ENCODE data around the gene CTSA. TPM values are rescaled to one million over a fixed set of nuclear protein-coding genes. Genes with fewer than 3 reads are reported as not detected.

CTSA gene
- total RNA-seq, 1 experiment from 2014 or later: 109 TPM

DNA sequence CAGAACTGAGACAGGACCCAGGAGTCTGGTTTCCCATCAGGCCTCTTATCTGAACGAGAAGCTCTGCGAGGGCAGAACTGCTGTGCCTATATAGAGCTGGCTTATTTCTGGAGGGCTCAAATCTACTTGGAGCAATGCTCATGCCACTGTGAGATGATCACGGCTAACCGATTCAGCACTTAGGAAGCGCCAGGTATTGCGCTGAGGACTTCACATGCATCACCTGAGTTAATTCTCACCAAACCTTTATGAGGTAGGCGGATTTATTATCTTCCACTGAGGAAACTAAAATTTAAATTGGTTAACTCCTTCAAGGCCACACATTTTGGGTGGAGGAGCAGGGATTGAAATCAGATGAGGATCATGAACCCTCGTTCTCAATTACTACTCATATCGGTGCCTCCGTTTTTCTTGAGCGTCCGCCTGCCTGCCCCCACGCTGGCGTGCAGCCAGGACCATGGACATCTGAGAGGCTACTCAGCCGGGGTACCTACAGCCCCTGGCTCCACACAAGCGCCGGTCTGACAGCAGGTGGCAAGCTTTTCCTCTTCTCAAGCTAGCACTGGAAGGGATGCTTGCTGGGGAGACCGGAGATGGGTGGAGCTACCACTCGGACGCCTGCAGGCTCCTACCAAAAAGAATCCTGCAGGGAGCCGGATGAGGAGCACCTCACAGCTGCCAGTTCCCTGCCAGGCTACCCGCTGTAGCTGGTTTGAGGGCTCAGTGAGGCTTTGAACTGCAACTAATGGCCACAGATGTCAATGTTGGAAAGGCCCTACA lies 42.3 kb downstream of the CTSA start (continued):
- no peak for TF ChIP-seq EZH2 (IDR thresholded peaks at IDR 0.05)
- TF ChIP-seq, protein P1, sequence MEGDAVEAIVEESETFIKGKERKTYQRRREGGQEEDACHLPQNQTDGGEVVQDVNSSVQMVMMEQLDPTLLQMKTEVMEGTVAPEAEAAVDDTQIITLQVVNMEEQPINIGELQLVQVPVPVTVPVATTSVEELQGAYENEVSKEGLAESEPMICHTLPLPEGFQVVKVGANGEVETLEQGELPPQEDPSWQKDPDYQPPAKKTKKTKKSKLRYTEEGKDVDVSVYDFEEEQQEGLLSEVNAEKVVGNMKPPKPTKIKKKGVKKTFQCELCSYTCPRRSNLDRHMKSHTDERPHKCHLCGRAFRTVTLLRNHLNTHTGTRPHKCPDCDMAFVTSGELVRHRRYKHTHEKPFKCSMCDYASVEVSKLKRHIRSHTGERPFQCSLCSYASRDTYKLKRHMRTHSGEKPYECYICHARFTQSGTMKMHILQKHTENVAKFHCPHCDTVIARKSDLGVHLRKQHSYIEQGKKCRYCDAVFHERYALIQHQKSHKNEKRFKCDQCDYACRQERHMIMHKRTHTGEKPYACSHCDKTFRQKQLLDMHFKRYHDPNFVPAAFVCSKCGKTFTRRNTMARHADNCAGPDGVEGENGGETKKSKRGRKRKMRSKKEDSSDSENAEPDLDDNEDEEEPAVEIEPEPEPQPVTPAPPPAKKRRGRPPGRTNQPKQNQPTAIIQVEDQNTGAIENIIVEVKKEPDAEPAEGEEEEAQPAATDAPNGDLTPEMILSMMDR (IDR thresholded peaks at IDR 0.05 in 2 of 3, conservative IDR thresholded peaks at IDR 0.05 in 1 of 3; ENCODE audit: borderline replicate concordance in 1 of 3, insufficient read depth in 1 of 3, low read depth in 2 of 3, low read length in 2 of 3): peak in 1 of 3 experiments; percentile 42; a peak in 3 of 6 replicates
- no peak for TF ChIP-seq EZH2phosphoT487 (IDR thresholded peaks at IDR 0.05; ENCODE audit: borderline replicate concordance)
- no peak for TF ChIP-seq EGR1 (IDR thresholded peaks at IDR 0.05; ENCODE audit: low read depth)
- no peak for TF ChIP-seq ELF1 (IDR thresholded peaks at IDR 0.05; ENCODE audit: borderline replicate concordance, low read depth)
- TF ChIP-seq, protein P2, sequence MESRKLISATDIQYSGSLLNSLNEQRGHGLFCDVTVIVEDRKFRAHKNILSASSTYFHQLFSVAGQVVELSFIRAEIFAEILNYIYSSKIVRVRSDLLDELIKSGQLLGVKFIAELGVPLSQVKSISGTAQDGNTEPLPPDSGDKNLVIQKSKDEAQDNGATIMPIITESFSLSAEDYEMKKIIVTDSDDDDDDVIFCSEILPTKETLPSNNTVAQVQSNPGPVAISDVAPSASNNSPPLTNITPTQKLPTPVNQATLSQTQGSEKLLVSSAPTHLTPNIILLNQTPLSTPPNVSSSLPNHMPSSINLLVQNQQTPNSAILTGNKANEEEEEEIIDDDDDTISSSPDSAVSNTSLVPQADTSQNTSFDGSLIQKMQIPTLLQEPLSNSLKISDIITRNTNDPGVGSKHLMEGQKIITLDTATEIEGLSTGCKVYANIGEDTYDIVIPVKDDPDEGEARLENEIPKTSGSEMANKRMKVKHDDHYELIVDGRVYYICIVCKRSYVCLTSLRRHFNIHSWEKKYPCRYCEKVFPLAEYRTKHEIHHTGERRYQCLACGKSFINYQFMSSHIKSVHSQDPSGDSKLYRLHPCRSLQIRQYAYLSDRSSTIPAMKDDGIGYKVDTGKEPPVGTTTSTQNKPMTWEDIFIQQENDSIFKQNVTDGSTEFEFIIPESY (IDR thresholded peaks at IDR 0.05; ENCODE audit: extremely low read depth, insufficient replicate concordance, low read length): no peak

DNA sequence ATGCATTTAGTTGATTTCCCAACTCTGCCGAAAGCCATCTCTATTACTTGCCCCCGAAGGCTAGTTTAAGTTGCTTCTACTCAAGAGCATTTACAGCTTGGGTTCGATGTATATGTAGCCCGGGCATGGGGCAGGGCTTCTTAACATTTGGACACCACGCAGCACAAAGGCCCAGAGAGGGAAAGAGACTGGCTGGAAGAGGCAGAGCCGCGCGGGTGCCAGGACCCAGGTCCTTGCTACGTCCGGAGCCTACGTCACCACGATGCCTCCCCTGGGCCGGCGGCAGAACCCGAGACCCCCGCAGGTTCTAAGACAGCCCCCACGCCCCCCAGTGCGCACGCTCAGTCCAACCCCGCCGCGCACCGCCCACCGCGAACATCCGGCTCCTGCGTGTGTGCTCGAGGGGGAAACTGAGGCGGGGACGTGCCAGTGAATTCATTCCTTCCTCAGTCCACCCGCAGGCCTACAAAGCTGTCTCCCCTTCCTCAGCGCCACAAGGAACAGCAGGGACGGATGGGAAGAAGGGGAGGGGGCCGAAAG lies 43.0 kb downstream of the CTSA start:
- ChIA-PET POLR2A (interaction anchor here (1.0 to 2.6 kb wide), 9 partner anchors 9 to 53 kb away, joined by 3 to 36 read pairs (median 5); partner anchors contain the start of genes ZNF335 and ZSWIM1), CTCF (interaction anchor here (0.8 to 2.6 kb wide), 5 partner anchors 11 to 110 kb away, joined by 3 to 30 read pairs (median 4); no protein-coding TSS in a partner anchor), RAD21 (ENCODE audit: low non-redundant PET in 1 of 2, low total read pairs in 2 of 2, uncharacterized antibody in 2 of 2, unreplicated experiment in 2 of 2) (no interaction called here)
- no peaks in the 10 kb centered on the region for H3K9me2 ChIP-seq (ENCODE audit: insufficient read depth)
- intact Hi-C loops (cut with micrococcal nuclease): loop anchor here (10.0 kb wide), 2 partner anchors 99 to 389 kb away; partner anchors contain the start of genes EPPIN and SNX21
- H3K27ac ChIP-seq (ENCODE audit: low read depth, low read length): peak overlapping the region; percentile 100
- H3K4me1 ChIP-seq (ENCODE audit: control insufficient read depth in 1 of 2, insufficient read depth in 2 of 2, low read length in 2 of 2): peaks cover 4 to 32% of the 10 kb centered on the region in 2 experiments; a peak in 3 of 4 replicates
- DNase-seq (ENCODE audit: low read depth, low spot score) (peak; percentile 15), ATAC-seq (peak; percentile 47)
- peaks cover 31% of the 10 kb centered on the region for H3K79me2 ChIP-seq (ENCODE audit: insufficient read depth, low read length)
- no peak overlapping the region for H2AFZ ChIP-seq (ENCODE audit: low read depth, low read length, poor library complexity, severe bottlenecking)
- peaks cover 5 to 14% of the 10 kb centered on the region in 2 experiments for H3K36me3 ChIP-seq (ENCODE audit: control insufficient read depth in 1 of 2, insufficient read depth in 2 of 2, low read length in 2 of 2)
- peak overlapping the region; percentile 94 to 97 for H3K4me3 ChIP-seq (replicated peaks in 1 of 2; ENCODE audit: low read depth in 1 of 2, low read length in 2 of 2)
- BruUV-seq (replicated peaks): no TSS peak
- peak overlapping the region; percentile 87 for H3K4me2 ChIP-seq (ENCODE audit: low read length)
- no peaks in the 10 kb centered on the region for H4K20me1 ChIP-seq (ENCODE audit: insufficient read depth)
- H3K9me3 ChIP-seq (ENCODE audit: control insufficient read depth in 1 of 2, insufficient read depth in 1 of 2, low read depth in 1 of 2, low read length in 2 of 2): no peaks in the 10 kb centered on the region
- H3K9ac ChIP-seq (ENCODE audit: low read length): peak overlapping the region; percentile 98
- no peaks in the 10 kb centered on the region for H3K27me3 ChIP-seq (ENCODE audit: insufficient read depth, low read length)
- TF ChIP-seq ELF1 (IDR thresholded peaks at IDR 0.05; ENCODE audit: borderline replicate concordance, low read depth): no peak
- peak; percentile 8 for TF ChIP-seq TCF7L2 (IDR thresholded peaks at IDR 0.05; ENCODE audit: borderline replicate concordance, extremely low read depth, insufficient read depth, insufficient read length)
